Body of pancreas (tissue), 4 donors: ENCODE data around the gene ZNF189. TPM values are rescaled to one million over a fixed set of nuclear protein-coding genes. Genes with fewer than 3 reads are reported as not detected.

Experiments
- ATAC-seq: fragments of 150-250 bp; one replicate; pipeline ENCODE4 v1.9.1; 2016
- DNase-seq, 4 donors: peaks; one replicate each; pipeline ENCODE4 v3.0.0-alpha.2; 2019
- H3K27ac ChIP-seq, 4 donors: fragments of 200-600 bp; sonication (generic); 1 replicate in 3 of 4; 2 replicates in 1 of 4; pipeline versions ENCODE4 v1.5.1 to v1.6.1; 2016 to 2019; ENCODE audit warnings: mild to moderate bottlenecking in 1 of 4, mixed read lengths in 1 of 4, moderate library complexity in 1 of 4
- H3K27me3 ChIP-seq, 2 donors: fragments of 200-600 bp; sonication (generic); one replicate each; pipeline ENCODE4 v1.6.0; 2016; ENCODE audit warnings: mild to moderate bottlenecking in 1 of 2
- H3K36me3 ChIP-seq, 2 donors: fragments of 200-600 bp; sonication (generic); replicated peaks in 1 of 2; 2 replicates each; pipeline ENCODE4 v1.5.1; 2016; ENCODE audit warnings: low read depth in 2 of 2; ENCODE audit not compliant: insufficient read depth in 1 of 2
- H3K4me1 ChIP-seq: fragments of 200-600 bp; sonication (generic); one replicate; pipeline ENCODE4 v1.6.0; 2016
- H3K4me3 ChIP-seq, 2 donors: fragments of 200-600 bp; sonication (generic); 1 replicate in 1 of 2; 2 replicates in 1 of 2; pipeline ENCODE4 v1.5.1; 2016 to 2019
- H3K9me3 ChIP-seq, 3 donors: fragments of 200-600 bp; sonication (generic); 1 replicate in 2 of 3; 2 replicates in 1 of 3; pipeline ENCODE4 v1.5.1; 2016
- CTCF ChIP-seq, 7 experiments: fragments of 450-650 bp in 4 of 7; fragments of 200-600 bp in 3 of 7; sonication (generic) in 3 of 7; IDR thresholded peaks; one replicate each; pipeline ENCODE4 v1.5.1; 2016 to 2019; ENCODE audit warnings: antibody characterized with exemption in 7 of 7
- POLR2A ChIP-seq, 3 donors: fragments of 450-650 bp; IDR thresholded peaks; one replicate each; pipeline ENCODE4 v1.6.1; 2016; ENCODE audit warnings: antibody characterized with exemption in 3 of 3, mild to moderate bottlenecking in 2 of 3
- WGBS, 2 donors: methylation state at CpG; one replicate each; pipeline ENCODE4 v1.1.5; 2017; 5-methylcytosine and 5-hydroxymethylcytosine counted together
- intact Hi-C: fragments of 100-400 bp; cut with DNase I; formaldehyde crosslinking; loops from one replicate; pipeline ENCODE4 v1.15.1; 2023
- total RNA-seq, 2 donors: library from RNA; depleted of rRNA; stranded (reverse); fragments of >200 nt; gene quantifications; one replicate each; pipeline ENCODE4 v1.1.0, GENCODE V29; 2016

Gene ZNF189
- total RNA-seq, 2 donors from 2014 or later = 25.1 to 25.2 TPM

GRCh38 chr9:101415578-101415977, 16.9 kb downstream of the ZNF189 start:
- Histone ChIP-seq H3K27ac (no peak overlapping the region), H3K27me3 (no peaks in the 10 kb centered on the region), H3K36me3 (no peaks in the 10 kb centered on the region), H3K4me3 (no peak overlapping the region), H3K4me1 (peaks cover 32% of the 10 kb centered on the region), H3K9me3 (peaks cover 0 to 5% (median 0%) of the 10 kb centered on the region in 3 donors)
- TF ChIP-seq POLR2A (IDR thresholded peaks at IDR 0.05) (no peak), CTCF (IDR thresholded peaks at IDR 0.05) (no peak)
- intact Hi-C loops = no loop called here
- ATAC-seq (no peak), DNase-seq (no peak)

GRCh38 chr9:101417389-101417788, 18.7 kb downstream of the ZNF189 start:
- Histone ChIP-seq H3K9me3 (no peaks in the 10 kb centered on the region), H3K4me3 (no peak overlapping the region), H3K4me1 (peaks cover 50% of the 10 kb centered on the region), H3K27ac (peak overlapping the region in 2 of 4 donors; percentile 9 to 27), H3K36me3 (no peaks in the 10 kb centered on the region), H3K27me3 (no peaks in the 10 kb centered on the region)
- ATAC-seq = no peak
- no peak for DNase-seq
- TF ChIP-seq CTCF (IDR thresholded peaks at IDR 0.05) (no peak), POLR2A (IDR thresholded peaks at IDR 0.05) (no peak)
- intact Hi-C loops = no loop called here

GRCh38 chr9:101417977-101418376, 19.3 kb downstream of the ZNF189 start:
- intact Hi-C loops = no loop called here
- no peak for TF ChIP-seq CTCF (IDR thresholded peaks at IDR 0.05)
- no peak for TF ChIP-seq POLR2A (IDR thresholded peaks at IDR 0.05)

GRCh38 chr9:101418518-101419430, 20.1 kb downstream of the ZNF189 start:
- intact Hi-C loops = no loop called here
- WGBS, 2 donors = 64 to 65% methylated on average over 7 of the region's 7 CpGs
- ATAC-seq (no peak), DNase-seq (no peak)
- Histone ChIP-seq H3K27ac (peak overlapping the region in 1 of 4 donors; percentile 27), H3K4me3 (no peak overlapping the region), H3K27me3 (no peaks in the 10 kb centered on the region), H3K9me3 (no peaks in the 10 kb centered on the region), H3K36me3 (no peaks in the 10 kb centered on the region), H3K4me1 (peaks cover 57% of the 10 kb centered on the region)
- TF ChIP-seq POLR2A (IDR thresholded peaks at IDR 0.05) (no peak), CTCF (IDR thresholded peaks at IDR 0.05) (no peak)

More at GRCh38 chr9:101417977-101418376, 19.3 kb downstream of the ZNF189 start:
- H3K27me3 ChIP-seq = no peaks in the 10 kb centered on the region
- ATAC-seq (peak; percentile 54), DNase-seq (no peak)
- no peaks in the 10 kb centered on the region for H3K36me3 ChIP-seq
- peaks cover 56% of the 10 kb centered on the region for H3K4me1 ChIP-seq
- H3K27ac ChIP-seq = peak overlapping the region in 2 of 4 donors; percentile 9 to 27
- H3K4me3 ChIP-seq = no peak overlapping the region
- no peaks in the 10 kb centered on the region for H3K9me3 ChIP-seq

- ATAC-seq = no peak
- intact Hi-C loops = no loop called here
- no peak overlapping the region for H3K4me3 ChIP-seq
- no peak for DNase-seq
- H3K4me1 ChIP-seq = peaks cover 57% of the 10 kb centered on the region
- no peaks in the 10 kb centered on the region for H3K27me3 ChIP-seq
- 68 to 82% methylated on average over 2 of the region's 2 CpGs for WGBS, 2 donors
- TF ChIP-seq POLR2A (IDR thresholded peaks at IDR 0.05) (no peak), CTCF (IDR thresholded peaks at IDR 0.05) (no peak)
- H3K9me3 ChIP-seq = no peaks in the 10 kb centered on the region
- H3K27ac ChIP-seq = no peak overlapping the region
- no peaks in the 10 kb centered on the region for H3K36me3 ChIP-seq
Observed at GRCh38 chr9:101419863-101420262, 21.2 kb downstream of the ZNF189 start.
